Activated B cell treated with CpG ODN at 0.5 μM for 24 hours (primary cell): ENCODE measurements around the gene MARK4. TPM values are rescaled to one million over a fixed set of nuclear protein-coding genes. Genes with fewer than 3 reads are reported as not detected.

Experiments
- ATAC-seq: fragments of 200-7000 bp; cut with Tn5 transposase; one replicate; pipeline ENCODE4 v1.10.0; 2021; ENCODE audit warnings: low read depth, mild to moderate bottlenecking, moderate library complexity
- CTCF ChIA-PET: fragments of 350-600 bp; sonication (Branson Sonifier 250); formaldehyde crosslinking; loops from one replicate; lab custom pipeline; 2021; ENCODE audit warnings: antibody characterized with exemption; lab: Charles Lee
- POLR2A ChIA-PET: fragments of 350-600 bp; sonication (Branson Sonifier 250); formaldehyde crosslinking; loops from one replicate; lab custom pipeline; 2021; ENCODE audit warnings: antibody characterized with exemption; lab: Charles Lee
- DNase-seq: peaks from one replicate; pipeline ENCODE4 v3.0.0; 2022
- H3K27ac Mint-ChIP-seq: one replicate; pipeline ENCODE4 v1.8.0; 2020; ENCODE audit warnings: mixed read lengths
- H3K27me3 Mint-ChIP-seq: one replicate; pipeline ENCODE4 v1.8.0; 2021; ENCODE audit warnings: mixed read lengths
- H3K36me3 Mint-ChIP-seq: one replicate; pipeline ENCODE4 v1.8.0; 2021; ENCODE audit warnings: low read depth, mixed read lengths
- H3K4me1 Mint-ChIP-seq: one replicate; pipeline ENCODE4 v1.8.0; 2021; ENCODE audit warnings: mixed read lengths
- H3K4me3 Mint-ChIP-seq: one replicate; pipeline ENCODE4 v1.8.0; 2020; ENCODE audit warnings: mild to moderate bottlenecking, mixed read lengths
- H3K9me3 Mint-ChIP-seq: one replicate; pipeline ENCODE4 v1.8.0; 2020; ENCODE audit warnings: mixed read lengths
- CTCF ChIP-seq: fragments of 200-600 bp; IDR thresholded peaks from one replicate; pipeline ENCODE4 v1.8.0; 2022; ENCODE audit warnings: antibody characterized with exemption, mild to moderate bottlenecking
- intact Hi-C: fragments of 100-400 bp; cut with micrococcal nuclease; formaldehyde crosslinking; loops from one replicate; pipeline ENCODE4 v1.15.1; 2024
- total RNA-seq: library from RNA; stranded (reverse); gene quantifications from 2 replicates; pipeline ENCODE4 v1.2.3, GENCODE V29; 2022

The MARK4 gene
- total RNA-seq, 1 donor from 2014 or later, result 26.0 TPM

GRCh38 chr19:45339629-45340028 lies 88.6 kb downstream of the MARK4 start:
- Mint-ChIP-seq H3K27me3 (peaks cover 17% of the 10 kb centered on the region), H3K9me3 (no peaks in the 10 kb centered on the region), H3K4me1 (peaks cover 7% of the 10 kb centered on the region), H3K36me3 (no peaks in the 10 kb centered on the region), H3K27ac (no peak overlapping the region), H3K4me3 (no peak overlapping the region)
- POLR2A ChIA-PET, result no interaction called here
- ATAC-seq (no peak), DNase-seq (no peak)
- no peak for TF ChIP-seq CTCF
- CTCF ChIA-PET, result interaction anchor here (1.6 kb wide), 1 partner anchor 685 kb away, joined by 4 read pairs; no protein-coding TSS in a partner anchor
- intact Hi-C loops, result loop anchor here (2.0 kb wide), 1 partner anchor 91 kb away; no protein-coding TSS in a partner anchor

- no peak for TF ChIP-seq CTCF
- peaks cover 17% of the 10 kb centered on the region for H3K27me3 Mint-ChIP-seq
- H3K4me1 Mint-ChIP-seq, result peaks cover 7% of the 10 kb centered on the region
- intact Hi-C loops, result no loop called here
- peak; percentile 44 for DNase-seq
- ChIA-PET CTCF (no interaction called here), POLR2A (no interaction called here)
- peak; percentile 60 for ATAC-seq
- H3K27ac Mint-ChIP-seq, result no peak within 1 kb of the TSS
- no peaks in the 10 kb centered on the region for H3K36me3 Mint-ChIP-seq
- no peaks in the 10 kb centered on the region for H3K9me3 Mint-ChIP-seq
- H3K4me3 Mint-ChIP-seq, result peak within 1 kb of the TSS; percentile 53
Observed at GRCh38 chr19:45340232-45340898, 89.3 kb downstream of the MARK4 start, which contains the start of gene KLC3. TSS of gene KLC3 (plus strand) at chr19:45340750. CDS start at chr19:45345542, 4,792 bp downstream.

GRCh38 chr19:45340899-45341453 lies 89.9 kb downstream of the MARK4 start:
- Mint-ChIP-seq H3K9me3 (no peaks in the 10 kb centered on the region), H3K4me3 (no peak overlapping the region), H3K36me3 (no peaks in the 10 kb centered on the region), H3K27ac (no peak overlapping the region), H3K4me1 (peaks cover 7% of the 10 kb centered on the region), H3K27me3 (peaks cover 18% of the 10 kb centered on the region)
- intact Hi-C loops, result no loop called here
- POLR2A ChIA-PET, result no interaction called here
- DNase-seq (no peak), ATAC-seq (peak; percentile 11)
- CTCF ChIA-PET, result no interaction called here
- TF ChIP-seq CTCF, result no peak

- ATAC-seq, result no peak
- CTCF ChIA-PET, result no interaction called here
- TF ChIP-seq CTCF, result no peak
Observed at GRCh38 chr19:45342911-45343310, 91.8 kb downstream of the MARK4 start.

GRCh38 chr19:45344621-45345505 lies 93.8 kb downstream of the MARK4 start:
- H3K36me3 Mint-ChIP-seq, result no peaks in the 10 kb centered on the region
- H3K4me3 Mint-ChIP-seq, result no peak overlapping the region
- no peak overlapping the region for H3K27ac Mint-ChIP-seq
- POLR2A ChIA-PET, result no interaction called here
- intact Hi-C loops, result no loop called here
- CTCF ChIA-PET, result no interaction called here
- no peaks in the 10 kb centered on the region for H3K9me3 Mint-ChIP-seq
- H3K4me1 Mint-ChIP-seq, result peaks cover 4% of the 10 kb centered on the region
- no peak for TF ChIP-seq CTCF
- DNase-seq, result no peak
- peaks cover 13% of the 10 kb centered on the region for H3K27me3 Mint-ChIP-seq
- ATAC-seq, result no peak

More at GRCh38 chr19:45342911-45343310, 91.8 kb downstream of the MARK4 start:
- intact Hi-C loops, result no loop called here
- DNase-seq, result no peak
- no peak overlapping the region for H3K27ac Mint-ChIP-seq
- peaks cover 17% of the 10 kb centered on the region for H3K27me3 Mint-ChIP-seq
- H3K4me1 Mint-ChIP-seq, result peaks cover 7% of the 10 kb centered on the region
- POLR2A ChIA-PET, result no interaction called here
- H3K4me3 Mint-ChIP-seq, result no peak overlapping the region
- no peaks in the 10 kb centered on the region for H3K36me3 Mint-ChIP-seq
- no peaks in the 10 kb centered on the region for H3K9me3 Mint-ChIP-seq
